HEK293 (cell line): ENCODE results near the gene NDRG3.

Experiments
- CTCF ChIA-PET: fragments of 350-600 bp; formaldehyde crosslinking; extraction: SDS; loops from one replicate; lab custom pipeline; 2021; ENCODE audit warnings: antibody characterized with exemption; lab: Yijun Ruan, JAX
- POLR2A ChIA-PET: fragments of 300-600 bp; formaldehyde crosslinking; extraction: SDS; loops from one replicate; lab custom pipeline; 2020; ENCODE audit warnings: antibody characterized with exemption, inconsistent platforms; lab: Yijun Ruan, JAX
- H3K27ac ChIP-seq: fragments of 200-500 bp; sonication (Bioruptor generic); 2 replicates; pipeline ENCODE4 v1.5.1; 2014; ENCODE audit warnings: low read depth, low read length, control low read depth, inconsistent platforms; ENCODE audit errors: extremely low read depth
- H3K36me3 ChIP-seq, 2 experiments: fragments of 200-500 bp in 1 of 2; sonication (Bioruptor generic) in 1 of 2; 1 replicate in 1 of 2; 2 replicates in 1 of 2; pipeline ENCODE4 v1.5.1; 2014 to 2017; ENCODE audit warnings: inconsistent platforms in 2 of 2, low read length in 2 of 2; ENCODE audit not compliant: control insufficient read depth in 2 of 2, insufficient read depth in 1 of 2
- H3K4me1 ChIP-seq: fragments of 200-500 bp; sonication (Bioruptor generic); 2 replicates; pipeline ENCODE4 v1.5.1; 2014; ENCODE audit warnings: mild to moderate bottlenecking, low read length, inconsistent platforms; ENCODE audit not compliant: control insufficient read depth, insufficient read depth
- H3K4me3 ChIP-seq: 2 replicates; pipeline ENCODE4 v1.5.1; 2011; ENCODE audit warnings: low read depth, mild to moderate bottlenecking, control low read depth, low read length, moderate library complexity
- H3K9me3 ChIP-seq: fragments of 200-500 bp; sonication (Bioruptor generic); 2 replicates; pipeline ENCODE4 v1.5.1; 2014; ENCODE audit warnings: low read depth, low read length, inconsistent platforms; ENCODE audit not compliant: control insufficient read depth, insufficient read depth
- GLIS2 ChIP-seq: fragments of 450-650 bp; formaldehyde crosslinking; IDR thresholded peaks from 2 replicates; pipeline ENCODE4 v1.5.1; 2016; ENCODE audit warnings: missing biosample characterization, missing genetic modification characterization
- HOXA7 ChIP-seq: sonication (generic); formaldehyde crosslinking; IDR thresholded peaks from 2 replicates; pipeline ENCODE4 v1.8.1; 2022; ENCODE audit warnings: missing genetic modification reagents, borderline replicate concordance
- HOXC10 ChIP-seq: sonication (generic); formaldehyde crosslinking; IDR thresholded peaks from 2 replicates; pipeline ENCODE4 v1.8.1; 2023; ENCODE audit warnings: mild to moderate bottlenecking, missing genetic modification reagents
- KLF1 ChIP-seq: fragments of 450-650 bp; formaldehyde crosslinking; IDR thresholded peaks from 2 replicates; pipeline ENCODE4 v1.5.1; 2016; ENCODE audit warnings: missing biosample characterization, missing genetic modification characterization
- KLF16 ChIP-seq: fragments of 450-650 bp; formaldehyde crosslinking; IDR thresholded peaks from 2 replicates; pipeline ENCODE4 v1.5.1; 2017; ENCODE audit warnings: missing biosample characterization, missing genetic modification characterization
- KLF9 ChIP-seq: fragments of 450-650 bp; formaldehyde crosslinking; IDR thresholded peaks from 2 replicates; pipeline ENCODE4 v1.5.1; 2016; ENCODE audit warnings: missing biosample characterization, missing genetic modification characterization, low read depth
- PATZ1 ChIP-seq: fragments of 450-650 bp; formaldehyde crosslinking; IDR thresholded peaks from 2 replicates; pipeline ENCODE4 v1.5.1; 2016; ENCODE audit warnings: missing biosample characterization, missing genetic modification characterization
- SCRT2 ChIP-seq: fragments of 450-650 bp; formaldehyde crosslinking; IDR thresholded peaks from 2 replicates; pipeline ENCODE4 v1.5.1; 2016; ENCODE audit warnings: missing biosample characterization, missing genetic modification characterization
- SP7 ChIP-seq: fragments of 450-650 bp; formaldehyde crosslinking; IDR thresholded peaks from 2 replicates; pipeline ENCODE4 v1.5.1; 2016; ENCODE audit warnings: missing biosample characterization, missing genetic modification characterization
- ZBTB17 ChIP-seq: fragments of 450-650 bp; formaldehyde crosslinking; IDR thresholded peaks from 2 replicates; pipeline ENCODE4 v1.5.1; 2016; ENCODE audit warnings: missing biosample characterization, missing genetic modification characterization
- ZNF112 ChIP-seq: fragments of 450-650 bp; formaldehyde crosslinking; IDR thresholded peaks from 2 replicates; pipeline ENCODE4 v1.5.0; 2017; ENCODE audit warnings: missing biosample characterization, missing genetic modification characterization
- ZNF133 ChIP-seq: fragments of 450-650 bp; formaldehyde crosslinking; IDR thresholded peaks from 2 replicates; pipeline ENCODE4 v1.5.1; 2016; ENCODE audit warnings: missing biosample characterization, missing genetic modification characterization
- ZNF140 ChIP-seq: fragments of 450-650 bp; formaldehyde crosslinking; IDR thresholded peaks from 2 replicates; pipeline ENCODE4 v1.5.1; 2016; ENCODE audit warnings: missing biosample characterization, missing genetic modification characterization
- ZNF223 ChIP-seq: fragments of 450-650 bp; formaldehyde crosslinking; IDR thresholded peaks from 2 replicates; pipeline ENCODE4 v1.5.1; 2016; ENCODE audit warnings: missing biosample characterization, missing genetic modification characterization
- ZNF302 ChIP-seq: fragments of 450-650 bp; formaldehyde crosslinking; IDR thresholded peaks from 2 replicates; pipeline ENCODE4 v1.5.1; 2016; ENCODE audit warnings: missing biosample characterization, missing genetic modification characterization, low read depth
- ZNF391 ChIP-seq: fragments of 450-650 bp; formaldehyde crosslinking; IDR thresholded peaks from 2 replicates; pipeline ENCODE4 v1.5.1; 2016; ENCODE audit warnings: low read depth, missing biosample characterization, missing genetic modification characterization, borderline replicate concordance
- ZNF394 ChIP-seq: fragments of 450-650 bp; formaldehyde crosslinking; IDR thresholded peaks from 2 replicates; pipeline ENCODE4 v1.5.1; 2016; ENCODE audit warnings: missing biosample characterization, missing genetic modification characterization, mild to moderate bottlenecking, moderate library complexity, borderline replicate concordance
- ZNF488 ChIP-seq: fragments of 450-650 bp; formaldehyde crosslinking; IDR thresholded peaks from 2 replicates; pipeline ENCODE4 v1.5.1; 2016; ENCODE audit warnings: missing biosample characterization, missing genetic modification characterization
- ZNF514 ChIP-seq: fragments of 450-650 bp; formaldehyde crosslinking; IDR thresholded peaks from 2 replicates; pipeline ENCODE4 v1.5.1; 2016; ENCODE audit warnings: missing biosample characterization, missing genetic modification characterization
- ZNF561 ChIP-seq: fragments of 450-650 bp; IDR thresholded peaks from 2 replicates; pipeline ENCODE4 v1.5.1; 2018; ENCODE audit warnings: missing biosample characterization, missing genetic modification characterization, borderline replicate concordance
- ZNF768 ChIP-seq: fragments of 450-650 bp; formaldehyde crosslinking; IDR thresholded peaks from 2 replicates; pipeline ENCODE4 v1.5.1; 2018; ENCODE audit warnings: missing biosample characterization, mild to moderate bottlenecking, missing genetic modification characterization
- ZNF776 ChIP-seq: fragments of 450-650 bp; formaldehyde crosslinking; IDR thresholded peaks from 2 replicates; pipeline ENCODE4 v1.5.0; 2017; ENCODE audit warnings: missing biosample characterization, missing genetic modification characterization, borderline replicate concordance
- ZSCAN23 ChIP-seq: fragments of 450-650 bp; formaldehyde crosslinking; IDR thresholded peaks from 2 replicates; pipeline ENCODE4 v1.5.1; 2016; ENCODE audit warnings: missing biosample characterization, missing genetic modification characterization
- TF ChIP-seq, protein P1 (sequence below): fragments of 450-650 bp; formaldehyde crosslinking; IDR thresholded peaks from 2 replicates; pipeline ENCODE4 v1.5.1; 2016; ENCODE audit warnings: missing biosample characterization, missing genetic modification characterization
- TF ChIP-seq, protein P2 (sequence below): fragments of 450-650 bp; formaldehyde crosslinking; IDR thresholded peaks from 2 replicates; pipeline ENCODE4 v1.5.1; 2017; ENCODE audit warnings: missing biosample characterization, missing genetic modification characterization

NDRG3 gene

GRCh38 chr20:36777167-36777566 lies 31.3 kb upstream of the NDRG3 start:
- Histone ChIP-seq H3K27ac (no peak overlapping the region), H3K4me3 (no peak overlapping the region), H3K4me1 (peaks cover 4% of the 10 kb centered on the region; the same call in 1 of the 2 replicates), H3K36me3 (no peaks in the 10 kb centered on the region), H3K9me3 (no peaks in the 10 kb centered on the region)
- CTCF ChIA-PET, result interaction anchor here (0.6 to 1.6 kb wide), 7 partner anchors 15 to 378 kb away, joined by 3 to 5 read pairs (median 4); no protein-coding TSS in a partner anchor
- POLR2A ChIA-PET, result no interaction called here
- no peak for TF ChIP-seq ZNF140 (tag by site-specific recombination)
- TF ChIP-seq ZNF112 (tag by site-specific recombination), result no peak
- no peak for TF ChIP-seq KLF16
- TF ChIP-seq HOXA7, result no peak
- TF ChIP-seq KLF9 (tag by site-specific recombination), result no peak
- TF ChIP-seq, protein P1, sequence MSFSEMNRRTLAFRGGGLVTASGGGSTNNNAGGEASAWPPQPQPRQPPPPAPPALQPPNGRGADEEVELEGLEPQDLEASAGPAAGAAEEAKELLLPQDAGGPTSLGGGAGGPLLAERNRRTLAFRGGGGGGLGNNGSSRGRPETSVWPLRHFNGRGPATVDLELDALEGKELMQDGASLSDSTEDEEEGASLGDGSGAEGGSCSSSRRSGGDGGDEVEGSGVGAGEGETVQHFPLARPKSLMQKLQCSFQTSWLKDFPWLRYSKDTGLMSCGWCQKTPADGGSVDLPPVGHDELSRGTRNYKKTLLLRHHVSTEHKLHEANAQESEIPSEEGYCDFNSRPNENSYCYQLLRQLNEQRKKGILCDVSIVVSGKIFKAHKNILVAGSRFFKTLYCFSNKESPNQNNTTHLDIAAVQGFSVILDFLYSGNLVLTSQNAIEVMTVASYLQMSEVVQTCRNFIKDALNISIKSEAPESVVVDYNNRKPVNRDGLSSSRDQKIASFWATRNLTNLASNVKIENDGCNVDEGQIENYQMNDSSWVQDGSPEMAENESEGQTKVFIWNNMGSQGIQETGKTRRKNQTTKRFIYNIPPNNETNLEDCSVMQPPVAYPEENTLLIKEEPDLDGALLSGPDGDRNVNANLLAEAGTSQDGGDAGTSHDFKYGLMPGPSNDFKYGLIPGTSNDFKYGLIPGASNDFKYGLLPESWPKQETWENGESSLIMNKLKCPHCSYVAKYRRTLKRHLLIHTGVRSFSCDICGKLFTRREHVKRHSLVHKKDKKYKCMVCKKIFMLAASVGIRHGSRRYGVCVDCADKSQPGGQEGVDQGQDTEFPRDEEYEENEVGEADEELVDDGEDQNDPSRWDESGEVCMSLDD (tag by site-specific recombination), result no peak
- TF ChIP-seq ZNF768 (tag by site-specific recombination), result no peak
- TF ChIP-seq ZNF514 (tag by site-specific recombination), result no peak
- TF ChIP-seq, protein P2, sequence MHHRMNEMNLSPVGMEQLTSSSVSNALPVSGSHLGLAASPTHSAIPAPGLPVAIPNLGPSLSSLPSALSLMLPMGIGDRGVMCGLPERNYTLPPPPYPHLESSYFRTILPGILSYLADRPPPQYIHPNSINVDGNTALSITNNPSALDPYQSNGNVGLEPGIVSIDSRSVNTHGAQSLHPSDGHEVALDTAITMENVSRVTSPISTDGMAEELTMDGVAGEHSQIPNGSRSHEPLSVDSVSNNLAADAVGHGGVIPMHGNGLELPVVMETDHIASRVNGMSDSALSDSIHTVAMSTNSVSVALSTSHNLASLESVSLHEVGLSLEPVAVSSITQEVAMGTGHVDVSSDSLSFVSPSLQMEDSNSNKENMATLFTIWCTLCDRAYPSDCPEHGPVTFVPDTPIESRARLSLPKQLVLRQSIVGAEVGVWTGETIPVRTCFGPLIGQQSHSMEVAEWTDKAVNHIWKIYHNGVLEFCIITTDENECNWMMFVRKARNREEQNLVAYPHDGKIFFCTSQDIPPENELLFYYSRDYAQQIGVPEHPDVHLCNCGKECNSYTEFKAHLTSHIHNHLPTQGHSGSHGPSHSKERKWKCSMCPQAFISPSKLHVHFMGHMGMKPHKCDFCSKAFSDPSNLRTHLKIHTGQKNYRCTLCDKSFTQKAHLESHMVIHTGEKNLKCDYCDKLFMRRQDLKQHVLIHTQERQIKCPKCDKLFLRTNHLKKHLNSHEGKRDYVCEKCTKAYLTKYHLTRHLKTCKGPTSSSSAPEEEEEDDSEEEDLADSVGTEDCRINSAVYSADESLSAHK (tag by site-specific recombination), result no peak
- TF ChIP-seq ZNF133, result no peak
- TF ChIP-seq ZNF561 (tag by site-specific recombination), result no peak

DNA sequence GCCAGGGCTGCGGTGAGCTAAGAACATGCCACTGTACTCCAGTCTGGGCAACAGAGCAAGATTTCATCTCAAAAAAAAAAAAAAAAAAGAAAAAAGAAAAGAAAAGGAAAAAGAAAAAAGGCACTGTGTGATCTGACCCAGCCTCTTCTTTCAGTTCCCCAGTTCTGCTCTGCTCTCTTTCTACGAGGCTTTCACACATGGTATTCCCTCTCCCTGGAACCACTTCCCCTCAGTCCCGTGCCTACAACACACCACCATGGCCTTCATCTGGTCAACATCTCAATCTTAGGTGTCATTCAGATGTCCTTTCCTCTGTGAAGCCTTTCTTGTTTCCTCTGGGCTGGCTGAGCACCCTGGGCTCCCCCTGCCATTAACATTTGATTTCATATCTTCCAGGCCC lies 29.9 kb upstream of the NDRG3 start:
- H3K4me1 ChIP-seq, result peaks cover 4% of the 10 kb centered on the region; the same call in 1 of the 2 replicates
- no peak for TF ChIP-seq KLF1 (tag by site-specific recombination)
- CTCF ChIA-PET, result interaction anchor here (1.5 to 2.5 kb wide), 3 partner anchors 15 to 111 kb away, joined by 3 to 19 read pairs (median 4); no protein-coding TSS in a partner anchor
- no peaks in the 10 kb centered on the region for H3K9me3 ChIP-seq
- H3K36me3 ChIP-seq, result peaks cover 0 to 8% of the 10 kb centered on the region in 2 experiments; a peak in 1 of 3 replicates
- POLR2A ChIA-PET, result no interaction called here
- H3K27ac ChIP-seq, result no peak overlapping the region
- H3K4me3 ChIP-seq, result no peak overlapping the region

DNA sequence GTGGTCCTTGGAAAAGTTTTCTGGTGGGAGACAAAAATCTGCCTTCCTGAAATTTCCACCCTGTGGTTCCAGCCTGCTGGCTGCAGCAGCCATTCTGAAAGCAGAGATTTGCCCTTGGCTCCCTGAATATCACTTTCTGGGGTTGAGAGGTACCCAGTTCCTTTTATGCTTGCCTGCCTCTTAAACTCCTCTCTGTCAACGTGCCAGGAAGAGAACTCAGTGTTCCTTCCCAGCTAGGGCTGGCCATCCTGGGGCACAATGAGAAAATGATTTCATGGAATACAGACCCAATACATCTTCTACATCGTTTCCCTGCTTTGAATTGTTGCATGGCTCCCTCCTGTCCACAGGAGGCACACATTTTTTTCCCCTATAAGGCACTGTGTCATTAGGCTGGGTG lies 29.3 kb upstream of the NDRG3 start:
- ChIA-PET CTCF (interaction anchor here (0.6 to 3.1 kb wide), 6 partner anchors 16 to 1273 kb away, joined by 3 to 19 read pairs (median 14); partner anchors contain the start of gene NDRG3), POLR2A (interaction anchor here (1.3 kb wide), 1 partner anchor 58 kb away, joined by 3 read pairs; no protein-coding TSS in a partner anchor)
- no peaks in the 10 kb centered on the region for H3K9me3 ChIP-seq
- no peak for TF ChIP-seq ZBTB17
- TF ChIP-seq GLIS2 (tag by site-specific recombination), result no peak
- no peak for TF ChIP-seq HOXC10 (CRISPR knock-in tag)
- TF ChIP-seq SCRT2 (tag by site-specific recombination), result no peak
- TF ChIP-seq ZNF488 (tag by site-specific recombination), result no peak
- TF ChIP-seq ZSCAN23, result no peak
- TF ChIP-seq SP7 (tag by site-specific recombination), result no peak
- TF ChIP-seq ZNF223 (tag by site-specific recombination), result no peak
- TF ChIP-seq ZNF302 (tag by site-specific recombination), result no peak
- TF ChIP-seq KLF9 (tag by site-specific recombination), result no peak
- no peak for TF ChIP-seq ZNF394 (tag by site-specific recombination)
- no peak for TF ChIP-seq ZNF391 (tag by site-specific recombination)
- no peak for TF ChIP-seq ZNF776 (tag by site-specific recombination)
- no peak for TF ChIP-seq PATZ1 (tag by site-specific recombination)
- peaks cover 4% of the 10 kb centered on the region; the same call in 1 of the 2 replicates for H3K4me1 ChIP-seq
- H3K36me3 ChIP-seq, result peaks cover 0 to 14% of the 10 kb centered on the region in 2 experiments; a peak in 2 of 3 replicates
- no peak overlapping the region for H3K4me3 ChIP-seq
- no peak overlapping the region for H3K27ac ChIP-seq
